HG03095 (cell line): ENCODE data around the gene HECA.
A peak's percentile ranks its signal among the peaks of the same experiment; 100 is the strongest.

Experiments used
- ATAC-seq: cut with Tn5 transposase; IDR thresholded peaks from one replicate; pipeline ENCODE4 v1.9.1; 2021; ENCODE audit warnings: moderate library complexity; ENCODE audit not compliant: unreplicated experiment

HECA gene

DNA sequence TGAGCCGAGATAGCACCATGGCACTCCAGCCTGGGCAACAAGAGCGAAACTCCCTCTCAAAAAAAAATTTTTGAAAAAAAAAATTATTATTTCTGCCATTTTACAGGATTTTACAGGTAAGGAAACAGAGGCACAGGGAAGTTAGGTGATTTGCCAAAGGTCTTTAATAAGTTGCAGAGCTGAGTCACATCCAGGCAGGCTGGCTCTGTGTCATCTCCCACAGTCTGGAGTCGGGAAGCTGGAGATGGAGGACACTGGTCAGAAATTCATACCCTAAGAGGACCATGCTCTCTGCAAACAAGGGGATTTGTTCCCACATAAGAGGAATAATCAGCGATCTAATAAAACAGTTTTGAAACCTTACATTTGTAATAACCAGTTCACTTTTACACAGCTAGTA lies 24.1 kb downstream of the HECA start:
- no peak for ATAC-seq

DNA sequence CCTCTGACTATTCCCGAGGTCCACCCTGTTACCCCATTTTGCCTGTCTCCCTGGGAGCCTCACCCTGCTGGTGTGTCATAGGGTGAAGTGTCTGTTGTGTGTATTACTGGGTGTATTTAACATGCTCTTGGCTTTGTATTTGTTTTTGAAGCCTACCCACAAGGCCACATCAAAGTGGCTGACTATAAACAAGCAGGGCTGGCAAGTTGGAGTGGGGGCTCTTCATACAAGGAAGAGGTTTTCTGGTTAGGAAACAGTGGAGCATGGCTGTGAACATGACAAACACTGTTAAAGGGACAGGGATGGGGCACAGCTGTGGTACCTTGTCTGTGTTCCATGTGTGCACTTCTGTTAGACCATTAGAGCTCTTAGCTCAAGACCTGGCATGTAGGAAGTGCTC lies 26.3 kb downstream of the HECA start:
- no peak for ATAC-seq

DNA sequence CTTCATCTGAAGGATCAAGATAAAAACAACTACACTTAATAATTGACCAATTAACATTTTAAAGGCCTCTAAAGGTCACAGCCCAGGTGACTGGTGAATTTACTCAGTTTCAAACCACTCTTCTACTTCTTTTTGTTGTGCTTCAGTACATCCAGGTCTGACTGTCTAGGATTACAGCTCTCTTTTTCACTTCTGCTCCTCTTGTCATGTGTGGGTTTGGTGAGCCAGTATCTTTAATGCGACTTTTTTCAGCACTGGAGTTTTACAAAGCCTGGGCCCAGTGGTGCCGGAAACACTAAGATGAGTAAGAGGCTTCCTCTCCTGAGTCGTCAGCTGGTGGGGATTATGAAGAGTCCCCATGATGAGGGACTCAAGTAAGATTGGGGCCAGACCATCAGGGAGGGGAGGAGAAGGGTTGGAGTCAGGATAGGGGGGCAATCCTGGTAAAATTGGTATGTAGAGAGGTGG lies 27.0 kb downstream of the HECA start:
- ATAC-seq, result peak; percentile 100

DNA sequence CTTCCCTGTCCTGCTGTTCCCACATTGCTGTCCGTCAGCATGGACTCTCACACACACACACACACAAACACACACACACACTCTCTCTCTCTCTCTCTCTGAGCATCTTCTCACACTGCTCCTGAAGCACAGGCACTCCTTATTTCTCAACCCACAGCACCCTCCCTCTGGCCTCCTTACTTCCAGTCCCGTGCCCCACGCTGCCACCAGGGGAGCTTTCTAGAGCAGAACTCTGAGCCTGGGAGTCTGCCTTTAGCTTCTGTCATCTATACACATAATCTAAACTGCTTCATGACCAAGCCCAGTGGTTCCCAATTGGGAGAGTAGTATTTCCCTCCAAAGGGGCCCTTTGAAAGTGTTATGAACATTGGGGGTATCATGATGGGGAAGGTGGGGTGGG lies 29.1 kb downstream of the HECA start:
- ATAC-seq, result no peak

DNA sequence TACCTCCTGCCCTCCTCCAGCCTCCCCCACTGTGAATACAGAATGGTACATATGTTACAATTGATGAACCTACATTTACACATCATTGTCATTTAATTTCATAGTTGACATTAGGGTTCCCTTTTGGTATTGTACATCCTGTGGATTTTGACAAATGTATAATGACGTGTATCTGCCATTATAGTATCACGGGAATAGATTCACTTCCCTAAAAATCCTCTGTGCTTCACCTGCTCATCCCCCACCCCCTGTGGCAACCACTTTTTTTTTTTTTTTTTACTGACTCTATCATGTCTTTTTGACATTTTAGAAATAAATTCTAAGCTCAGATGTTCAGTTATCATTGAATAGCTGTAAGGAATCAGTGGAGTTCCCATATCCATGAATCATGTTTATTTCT lies 30.4 kb downstream of the HECA start:
- ATAC-seq, result no peak

DNA sequence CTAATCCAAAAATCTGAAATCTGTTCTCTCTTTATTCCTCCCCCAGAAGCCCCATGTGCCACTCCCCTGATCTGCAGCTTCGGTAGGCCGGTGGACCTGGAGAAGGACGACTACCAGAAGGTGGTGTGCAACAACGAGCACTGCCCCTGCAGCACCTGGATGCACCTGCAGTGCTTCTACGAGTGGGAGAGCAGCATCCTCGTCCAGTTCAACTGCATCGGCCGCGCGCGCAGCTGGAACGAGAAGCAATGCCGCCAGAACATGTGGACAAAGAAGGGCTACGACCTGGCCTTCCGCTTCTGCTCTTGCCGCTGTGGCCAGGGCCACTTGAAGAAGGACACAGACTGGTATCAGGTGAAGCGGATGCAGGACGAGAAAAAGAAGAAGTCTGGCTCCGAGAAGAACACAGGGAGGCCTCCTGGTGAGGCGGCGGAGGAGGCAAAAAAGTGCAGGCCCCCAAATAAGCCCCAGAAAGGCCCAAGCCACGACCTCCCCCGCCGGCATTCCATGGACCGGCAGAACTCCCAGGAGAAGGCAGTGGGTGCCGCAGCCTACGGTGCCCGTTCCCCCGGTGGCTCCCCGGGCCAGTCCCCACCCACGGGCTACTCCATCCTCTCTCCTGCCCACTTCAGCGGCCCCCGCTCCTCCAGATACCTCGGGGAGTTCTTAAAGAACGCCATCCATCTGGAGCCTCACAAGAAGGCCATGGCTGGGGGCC lies 31.5 kb downstream of the HECA start:
- ATAC-seq, result no peak

DNA sequence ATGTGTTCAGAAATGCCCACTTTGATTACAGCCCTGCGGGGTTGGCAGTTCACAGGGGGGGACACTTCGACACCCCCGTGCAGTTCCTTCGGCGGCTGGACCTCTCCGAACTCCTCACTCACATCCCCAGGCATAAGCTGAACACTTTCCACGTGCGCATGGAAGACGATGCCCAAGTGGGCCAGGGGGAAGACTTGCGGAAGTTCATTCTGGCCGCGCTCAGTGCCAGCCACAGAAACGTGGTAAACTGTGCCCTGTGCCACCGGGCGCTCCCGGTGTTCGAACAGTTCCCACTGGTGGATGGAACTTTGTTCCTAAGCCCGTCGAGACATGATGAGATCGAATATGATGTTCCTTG lies 32.1 kb downstream of the HECA start:
- no peak for ATAC-seq

DNA sequence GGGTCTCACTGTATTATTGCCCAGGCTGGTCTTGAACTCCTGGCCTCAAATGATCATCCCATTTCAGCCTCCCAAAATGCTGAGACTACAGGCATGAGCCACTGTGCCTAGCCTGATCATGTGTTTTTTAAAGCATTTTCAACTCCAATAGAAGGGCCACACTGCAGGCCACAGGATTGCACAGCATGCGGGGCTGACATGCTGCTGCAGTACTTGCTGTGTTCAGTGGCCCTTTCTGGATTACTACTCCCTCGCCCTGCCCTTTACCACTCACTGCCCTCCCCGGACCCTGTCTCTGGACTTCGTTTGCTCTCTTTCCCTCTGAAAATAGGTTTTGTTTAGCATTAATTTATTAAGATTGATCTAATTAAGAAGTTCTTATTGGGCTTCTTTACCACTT lies 37.3 kb downstream of the HECA start:
- ATAC-seq, result no peak

DNA sequence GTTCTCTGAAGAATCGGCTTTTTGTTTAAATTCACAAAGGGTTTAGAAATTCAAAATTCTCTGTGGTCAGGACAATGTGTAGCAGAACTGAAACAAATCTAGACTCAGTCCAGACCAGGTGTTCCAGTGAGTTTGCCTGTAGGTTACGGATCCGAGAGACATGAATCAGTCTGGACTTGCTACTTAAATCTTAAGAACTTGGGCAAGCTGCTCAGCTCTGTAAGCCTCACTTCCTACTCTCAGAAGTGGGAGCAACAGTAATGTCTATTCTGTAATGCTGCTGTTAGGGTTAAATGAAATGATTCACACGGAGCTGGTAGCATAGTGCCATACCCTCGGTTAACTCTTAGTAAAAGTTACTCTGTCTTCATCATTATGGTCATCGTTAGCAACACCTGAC lies 37.7 kb downstream of the HECA start:
- no peak for ATAC-seq

DNA sequence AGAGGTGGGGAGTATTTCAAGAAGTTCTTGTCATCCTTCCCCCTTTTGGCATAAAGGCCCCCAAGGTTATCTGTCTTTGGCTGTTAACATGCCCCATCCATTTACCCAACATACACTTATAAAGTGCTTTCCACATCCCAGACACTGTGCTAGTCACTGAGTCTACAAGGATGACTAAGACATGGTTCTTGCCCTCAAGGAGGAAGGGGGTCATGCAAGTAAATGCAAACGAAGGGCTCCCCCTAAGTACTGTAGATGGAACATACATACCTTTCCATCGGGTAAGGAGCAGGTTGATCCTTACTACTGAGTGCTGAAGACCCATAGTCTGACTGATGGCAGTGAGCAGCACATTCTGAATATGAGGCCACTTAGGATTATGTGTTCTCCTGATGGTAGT lies 38.3 kb downstream of the HECA start:
- ATAC-seq, result no peak

DNA sequence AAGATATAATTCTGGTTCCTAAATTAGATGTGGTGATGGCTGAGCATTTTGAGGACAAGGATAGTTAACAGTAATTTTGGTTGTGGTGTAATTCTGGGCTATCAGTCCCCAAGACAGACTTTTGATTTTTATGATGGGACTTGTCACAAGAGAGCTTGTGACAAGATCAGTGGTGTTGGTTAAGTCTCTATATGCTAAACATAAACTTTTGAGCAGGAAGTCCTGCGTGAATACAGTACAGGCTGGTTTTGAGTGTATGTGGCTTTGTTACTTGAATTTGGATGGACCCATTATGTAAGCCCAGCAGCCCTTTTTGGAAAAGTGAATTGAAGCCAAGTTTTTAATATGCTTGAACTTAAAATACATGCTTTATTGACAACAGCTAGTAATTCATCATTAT lies 38.9 kb downstream of the HECA start:
- no peak for ATAC-seq

DNA sequence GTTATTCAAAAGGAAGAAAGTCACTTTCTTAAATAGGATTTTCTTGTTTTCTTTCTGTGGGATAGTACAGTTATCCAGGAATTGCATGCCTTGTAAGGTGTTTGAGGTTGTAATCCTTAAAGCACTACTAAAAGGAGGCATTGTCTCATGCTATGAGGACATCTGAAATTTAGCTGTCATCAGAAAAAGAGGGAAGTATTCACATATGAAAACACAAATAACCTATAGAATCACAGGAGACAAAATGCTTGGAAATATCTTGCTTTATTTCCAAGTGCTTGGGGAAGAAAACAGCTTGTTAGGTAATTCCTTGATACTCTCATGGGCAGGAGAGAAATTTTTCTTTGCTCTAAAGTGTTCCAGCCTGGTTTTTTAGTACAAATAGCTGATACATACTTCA lies 40.1 kb downstream of the HECA start:
- no peak for ATAC-seq

DNA sequence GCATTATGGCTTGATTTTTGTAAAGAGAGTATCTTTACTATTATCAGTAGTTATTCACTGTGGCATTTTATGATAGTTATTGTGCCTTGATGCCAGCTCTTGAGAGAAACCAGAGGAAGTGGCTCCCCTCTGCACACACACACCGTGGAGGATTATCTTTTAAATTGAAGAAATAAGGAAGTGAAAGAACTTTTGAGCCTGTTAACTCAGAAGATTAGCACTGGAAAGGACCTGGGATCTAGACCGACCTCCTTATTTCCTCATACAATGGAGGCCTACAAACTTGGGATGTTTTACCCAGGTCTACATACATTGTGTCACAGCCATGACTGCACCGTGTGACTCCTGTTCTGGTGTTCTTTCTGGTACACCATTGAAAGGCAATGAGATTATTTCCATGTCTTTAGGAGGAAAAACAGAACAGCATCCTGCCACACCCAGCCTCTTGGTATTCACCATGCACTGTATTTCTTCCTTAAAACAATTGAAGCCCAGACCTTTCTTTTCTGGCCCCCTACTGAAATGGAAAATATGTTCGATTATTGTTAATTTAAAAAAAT lies 40.6 kb downstream of the HECA start:
- ATAC-seq, result no peak

DNA sequence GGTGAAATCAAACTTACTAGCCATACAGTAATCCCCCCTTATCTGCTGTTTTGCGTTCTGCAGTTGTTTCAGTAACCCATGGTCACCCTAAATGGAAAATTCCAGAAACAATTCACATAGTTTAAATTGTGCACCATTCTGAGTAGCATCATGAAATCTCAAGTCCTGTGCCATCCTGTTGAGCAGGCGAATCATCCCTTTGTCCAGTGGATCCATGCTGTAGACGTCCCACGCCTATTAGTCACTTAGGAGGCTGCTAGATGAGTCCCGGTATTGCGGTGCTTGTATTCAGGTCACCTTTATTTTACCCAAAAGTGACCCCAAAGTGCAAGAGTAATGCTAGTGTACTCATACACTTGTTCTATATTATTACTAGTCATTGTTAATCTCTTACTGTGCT lies 46.4 kb downstream of the HECA start:
- ATAC-seq, result no peak

DNA sequence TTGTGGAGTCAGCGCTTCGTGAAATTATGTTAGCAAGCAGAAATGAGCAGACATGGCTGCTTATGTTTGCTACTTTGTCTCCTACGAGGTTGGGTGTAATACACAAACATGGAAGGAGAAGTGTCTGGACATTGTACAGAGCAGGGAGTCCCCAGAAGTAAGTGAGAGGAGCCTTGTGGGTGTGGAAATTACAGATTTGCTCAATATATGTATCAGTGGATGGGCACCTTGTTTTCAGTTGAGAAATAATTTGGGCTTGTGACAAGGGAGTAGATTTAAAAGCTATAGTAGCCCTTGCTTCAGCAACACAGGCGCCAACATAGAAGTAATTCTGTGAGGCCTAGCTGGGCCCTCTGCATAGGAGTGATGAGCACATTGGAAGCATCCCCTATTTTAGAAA lies 49.2 kb downstream of the HECA start:
- ATAC-seq, result no peak

DNA sequence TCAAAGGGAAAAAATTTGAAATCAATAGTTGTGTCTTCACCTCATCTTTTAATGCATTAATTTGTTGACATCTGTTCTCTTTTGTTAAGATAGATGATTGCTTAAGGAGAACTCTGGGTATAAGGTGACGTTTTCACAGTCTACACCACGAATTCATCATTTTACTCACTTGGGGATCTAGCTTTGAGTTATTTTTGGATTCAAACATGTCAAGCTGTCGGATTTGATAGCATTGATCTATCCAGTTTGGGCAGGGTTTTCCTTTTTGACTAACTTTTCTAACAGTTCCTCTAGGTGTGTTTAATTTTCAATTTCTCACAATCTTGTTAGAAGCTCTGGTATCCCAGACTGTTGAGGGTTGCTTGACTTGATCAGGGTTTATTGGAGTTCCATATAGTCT lies 49.6 kb downstream of the HECA start:
- no peak for ATAC-seq

DNA sequence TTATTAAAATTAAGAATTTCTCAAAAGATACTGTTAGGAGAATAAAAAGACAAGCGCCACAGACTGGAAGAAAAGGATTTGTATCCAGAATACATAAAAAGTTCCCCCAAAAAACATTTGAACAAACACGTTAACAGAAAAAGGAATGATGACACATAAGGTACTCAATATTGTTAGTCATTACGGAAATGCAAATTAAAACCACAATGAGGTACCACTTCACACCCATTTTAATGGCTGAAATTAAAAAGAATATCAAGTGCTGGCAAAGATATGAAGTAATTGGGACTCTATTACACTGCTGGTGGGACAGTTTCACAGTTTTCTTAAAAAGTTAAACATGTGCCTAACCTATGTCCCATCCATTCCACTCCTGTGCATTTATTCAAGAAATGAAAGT lies 51.4 kb downstream of the HECA start:
- no peak for ATAC-seq

DNA sequence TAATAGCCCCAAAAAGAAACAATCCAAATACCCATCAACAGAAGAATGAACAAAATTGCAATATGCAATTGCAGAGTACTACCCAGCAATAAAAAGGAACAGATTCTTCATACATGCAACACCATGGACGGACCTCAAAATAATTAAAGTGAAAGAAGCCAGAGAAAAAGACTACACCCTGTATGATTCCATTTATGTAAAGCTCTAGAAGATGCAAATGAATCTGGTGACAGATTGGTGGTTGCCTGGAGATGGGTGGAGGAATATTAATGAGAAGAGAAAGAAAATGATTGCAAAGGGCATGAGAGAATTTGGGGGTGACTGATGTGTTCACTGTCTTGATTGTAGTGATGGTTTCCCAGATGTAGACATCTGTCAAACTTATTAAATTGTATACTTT lies 51.8 kb downstream of the HECA start:
- no peak for ATAC-seq

DNA sequence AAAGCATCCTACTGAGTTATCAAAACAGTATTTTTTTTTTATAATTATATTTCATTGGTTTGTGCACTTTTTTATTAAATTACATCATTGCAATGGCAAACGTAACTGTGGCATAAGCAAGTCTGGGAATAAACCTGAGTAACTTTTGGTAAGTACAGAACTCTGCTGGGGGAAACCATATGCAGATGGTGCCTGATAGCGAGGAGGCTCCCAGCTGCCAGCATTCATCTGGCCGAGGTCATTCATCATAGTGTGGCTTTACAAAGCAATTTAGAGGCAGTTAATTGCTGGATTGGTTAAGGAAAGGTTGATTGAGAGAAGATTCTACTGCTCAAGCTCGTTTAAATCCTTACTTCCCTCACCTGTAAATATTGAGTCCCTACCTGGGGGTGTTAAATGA lies 52.6 kb downstream of the HECA start:
- no peak for ATAC-seq

DNA sequence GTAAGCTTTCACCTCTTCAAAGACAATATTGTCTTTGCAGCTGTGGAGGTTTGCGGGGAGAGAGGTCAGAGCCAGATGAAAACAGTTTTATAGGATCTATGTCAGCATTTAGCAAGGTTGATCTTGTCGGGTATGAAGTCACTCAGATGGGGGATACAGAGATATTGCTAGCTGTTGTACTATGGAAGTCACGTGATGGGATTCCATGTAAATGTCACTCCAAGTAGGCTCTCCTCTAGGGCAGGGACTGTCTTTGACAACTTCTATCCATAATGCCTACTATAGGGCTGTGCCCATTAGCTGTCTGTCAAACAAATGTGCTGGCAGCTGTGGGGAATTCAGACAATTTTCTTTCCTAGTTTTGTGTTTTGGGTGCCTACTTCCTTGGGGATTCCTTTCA lies 54.8 kb downstream of the HECA start:
- no peak for ATAC-seq

DNA sequence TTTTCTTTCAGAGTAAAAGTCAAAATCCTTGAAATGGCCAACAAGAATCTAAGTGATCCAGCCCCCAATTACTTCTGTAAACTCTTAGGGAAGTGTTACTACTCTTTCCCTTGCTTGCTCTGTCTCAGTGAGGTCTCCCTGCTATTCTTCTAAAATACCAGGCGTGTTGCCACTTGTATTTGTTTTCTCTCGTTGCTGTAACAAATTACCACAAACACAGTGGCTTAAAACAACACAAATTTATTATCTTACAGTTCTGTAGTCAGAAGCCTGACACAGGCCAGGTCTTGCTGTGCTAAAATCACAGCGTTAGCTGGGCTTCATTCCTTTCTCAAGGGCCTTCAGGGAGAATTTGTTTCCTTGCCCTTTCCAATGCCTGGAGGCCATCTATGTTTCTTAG lies 59.9 kb downstream of the HECA start:
- no peak for ATAC-seq

DNA sequence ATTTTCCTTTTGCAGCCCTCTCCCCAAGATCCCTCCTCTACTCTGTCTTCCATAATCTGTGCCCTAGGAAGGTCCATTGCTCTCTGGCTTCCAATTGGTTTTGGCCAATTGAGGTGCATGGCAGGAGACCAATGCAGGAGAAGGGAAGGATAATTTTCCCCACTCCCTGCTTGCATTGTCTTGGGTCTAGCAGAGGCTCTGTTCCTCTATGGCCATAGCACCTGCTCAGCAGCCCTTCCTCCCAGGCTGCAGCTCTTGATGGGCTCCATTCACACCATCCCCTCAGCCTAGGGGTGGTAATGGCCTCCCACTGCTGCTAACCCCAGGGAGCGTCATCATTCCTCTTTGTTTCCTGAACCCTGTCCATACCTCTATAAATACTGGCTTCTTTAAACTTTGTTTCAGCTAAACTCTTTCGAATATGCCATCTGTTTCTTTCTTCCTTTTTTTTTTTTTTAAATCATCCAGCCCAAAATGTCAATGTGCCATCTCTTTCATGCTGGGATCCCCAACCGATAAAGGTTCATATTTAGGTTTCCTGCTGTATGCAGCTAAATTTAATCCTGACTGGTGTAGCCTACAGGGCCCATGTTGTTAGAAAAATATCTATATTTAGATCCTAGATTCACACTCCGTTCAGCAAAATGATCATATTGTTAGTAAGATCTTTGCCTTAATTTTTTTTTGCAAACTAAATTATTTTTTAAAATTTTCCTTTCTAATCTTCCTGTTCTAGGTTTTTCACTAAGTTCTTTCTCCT lies 63.8 kb downstream of the HECA start:
- no peak for ATAC-seq
